Skeletal muscle tissue (tissue), 4 donors: ENCODE data around the gene XPO1. TPM values are rescaled to one million over a fixed set of nuclear protein-coding genes. Genes with fewer than 3 reads are reported as not detected.
A peak's percentile ranks its signal among the peaks of the same experiment; 100 is the strongest.
"Not testable (repeated sequence)": the region's sequence is repeated elsewhere in the genome, so short reads cannot be mapped to it uniquely, and the experiment has no call there.

ENCODE experiments used
- H3K27ac ChIP-seq: one replicate; pipeline ENCODE4 v1.7.0; 2013; ENCODE audit warnings: mild to moderate bottlenecking, low read depth, low read length, inconsistent platforms
- H3K27me3 ChIP-seq, 3 donors: one replicate each; pipeline ENCODE4 v1.7.0; 2013; ENCODE audit warnings: low read length in 3 of 3; ENCODE audit not compliant: control insufficient read depth in 3 of 3, insufficient read depth in 3 of 3
- H3K36me3 ChIP-seq, 3 donors: one replicate each; pipeline ENCODE4 v1.7.0; 2013; ENCODE audit warnings: low read length in 3 of 3; ENCODE audit not compliant: control insufficient read depth in 3 of 3, insufficient read depth in 3 of 3
- H3K4me1 ChIP-seq, 3 donors: one replicate each; pipeline ENCODE4 v1.7.0; 2013; ENCODE audit warnings: low read length in 3 of 3, mild to moderate bottlenecking in 3 of 3; ENCODE audit not compliant: control insufficient read depth in 3 of 3, insufficient read depth in 3 of 3
- H3K4me3 ChIP-seq, 3 donors: one replicate each; pipeline ENCODE4 v1.7.0; 2013; ENCODE audit warnings: low read length in 3 of 3
- H3K9ac ChIP-seq, 3 donors: one replicate each; pipeline ENCODE4 v1.7.0; 2013; ENCODE audit warnings: low read length in 3 of 3, mild to moderate bottlenecking in 3 of 3, moderate library complexity in 2 of 3, low read depth in 1 of 3
- H3K9me3 ChIP-seq, 3 donors: one replicate each; pipeline ENCODE4 v1.7.0; 2013; ENCODE audit warnings: low read length in 3 of 3; ENCODE audit not compliant: control insufficient read depth in 3 of 3
- total RNA-seq: library from RNA; depleted of rRNA; stranded (reverse); fragments of >200 nt; gene quantifications from one replicate; pipeline ENCODE4 v1.2.3, GENCODE V29; 2014
- donor health status: Osteomylitis.

The XPO1 gene
- total RNA-seq, 1 donor from 2014 or later: 458 TPM

GRCh38 chr2:61470122-61470951 is 67.8 kb downstream of the XPO1 start:
- Histone ChIP-seq H3K9me3 (no peaks in the 10 kb centered on the region), H3K9ac (peak overlapping the region; percentile 89 to 96 (median 91)), H3K27ac (peak overlapping the region; percentile 75), H3K27me3 (no peaks in the 10 kb centered on the region), H3K36me3 (no peaks in the 10 kb centered on the region), H3K4me1 (peaks cover 8 to 20% (median 13%) of the 10 kb centered on the region in 3 donors), H3K4me3 (peak overlapping the region; percentile 73 to 83 (median 80))

GRCh38 chr2:61469424-61470121 is 68.6 kb downstream of the XPO1 start:
- Histone ChIP-seq H3K9ac (peak overlapping the region; percentile 89 to 96 (median 91)), H3K27me3 (no peaks in the 10 kb centered on the region), H3K9me3 (no peaks in the 10 kb centered on the region), H3K4me1 (peaks cover 8 to 20% (median 13%) of the 10 kb centered on the region in 3 donors), H3K4me3 (peak overlapping the region; percentile 73 to 83 (median 80)), H3K27ac (peak overlapping the region; percentile 75), H3K36me3 (no peaks in the 10 kb centered on the region)

GRCh38 chr2:61468231-61468630 is 69.9 kb downstream of the XPO1 start:
- not testable (repeated sequence) for H3K4me3 ChIP-seq, H3K36me3 ChIP-seq, H3K27ac ChIP-seq, H3K9ac ChIP-seq, H3K27me3 ChIP-seq, H3K9me3 ChIP-seq
- peaks cover 11 to 20% (median 13%) of the 10 kb centered on the region in 3 donors for H3K4me1 ChIP-seq

- Histone ChIP-seq H3K9me3 (no peaks in the 10 kb centered on the region), H3K36me3 (no peaks in the 10 kb centered on the region), H3K9ac (no peak overlapping the region), H3K27ac (no peak overlapping the region), H3K4me1 (peaks cover 6 to 10% (median 7%) of the 10 kb centered on the region in 3 donors), H3K27me3 (no peaks in the 10 kb centered on the region), H3K4me3 (no peak overlapping the region)
Observed at GRCh38 chr2:61465045-61465444, 73.1 kb downstream of the XPO1 start.

GRCh38 chr2:61463769-61464475 is 74.2 kb downstream of the XPO1 start:
- H3K27me3 ChIP-seq: no peaks in the 10 kb centered on the region
- peaks cover under 1 to 7% (median 6%) of the 10 kb centered on the region in 3 donors for H3K4me1 ChIP-seq
- no peaks in the 10 kb centered on the region for H3K9me3 ChIP-seq
- no peaks in the 10 kb centered on the region for H3K36me3 ChIP-seq
- H3K4me3 ChIP-seq: no peak overlapping the region
- H3K27ac ChIP-seq: no peak overlapping the region
- no peak overlapping the region for H3K9ac ChIP-seq

GRCh38 chr2:61461404-61461803 is 76.8 kb downstream of the XPO1 start:
- Histone ChIP-seq H3K9me3 (no peaks in the 10 kb centered on the region), H3K9ac (no peak overlapping the region), H3K27me3 (no peaks in the 10 kb centered on the region), H3K36me3 (no peaks in the 10 kb centered on the region), H3K4me1 (peaks cover 10 to 13% (median 10%) of the 10 kb centered on the region in 3 donors), H3K4me3 (no peak overlapping the region), H3K27ac (no peak overlapping the region)

- Histone ChIP-seq H3K36me3 (no peaks in the 10 kb centered on the region), H3K27me3 (no peaks in the 10 kb centered on the region), H3K27ac (no peak overlapping the region), H3K9me3 (no peaks in the 10 kb centered on the region), H3K4me1 (peaks cover 16 to 18% (median 16%) of the 10 kb centered on the region in 3 donors), H3K4me3 (no peak overlapping the region), H3K9ac (no peak overlapping the region)
Observed at GRCh38 chr2:61460163-61460562, 78.0 kb downstream of the XPO1 start.

- H3K27ac ChIP-seq: peak overlapping the region; percentile 59
- no peak overlapping the region for H3K9ac ChIP-seq
- no peak overlapping the region for H3K4me3 ChIP-seq
- H3K27me3 ChIP-seq: no peaks in the 10 kb centered on the region
- H3K9me3 ChIP-seq: no peaks in the 10 kb centered on the region
- H3K4me1 ChIP-seq: peaks cover 15 to 20% (median 16%) of the 10 kb centered on the region in 3 donors
- no peaks in the 10 kb centered on the region for H3K36me3 ChIP-seq
Observed at GRCh38 chr2:61456746-61457420, 81.3 kb downstream of the XPO1 start.

GRCh38 chr2:61456070-61456745 is 81.9 kb downstream of the XPO1 start:
- Histone ChIP-seq H3K4me1 (peaks cover 15 to 20% (median 16%) of the 10 kb centered on the region in 3 donors), H3K9ac (no peak overlapping the region), H3K36me3 (no peaks in the 10 kb centered on the region), H3K27ac (peak overlapping the region; percentile 59), H3K9me3 (no peaks in the 10 kb centered on the region), H3K27me3 (no peaks in the 10 kb centered on the region), H3K4me3 (peak overlapping the region in 1 of 3 donors; percentile 9)
